ENCODE data around the gene SEPTIN8.

Gene SEPTIN8

GRCh38 chr5:132771503-132771998 lies 5.5 kb downstream of the SEPTIN8 start:
- TF ChIP-seq TEAD4 (IDR thresholded peaks at IDR 0.05) (0 out of 2 replicates have a peak, but pooled peaks have one; percentile 23), EGR1 (IDR thresholded peaks at IDR 0.05) (no peak), NFIC (IDR thresholded peaks at IDR 0.05) (no peak)

- TF ChIP-seq EP300 (IDR thresholded peaks at IDR 0.05; ENCODE audit: borderline replicate concordance) = no peak
- TF ChIP-seq NFIC (IDR thresholded peaks at IDR 0.05) = no peak
- TF ChIP-seq TCF12 (IDR thresholded peaks at IDR 0.05; ENCODE audit: low read depth) = no peak
- no peak for TF ChIP-seq CREB1 (IDR thresholded peaks at IDR 0.05; ENCODE audit: low read depth)
- no peak for TF ChIP-seq FOXM1 (IDR thresholded peaks at IDR 0.05; ENCODE audit: borderline replicate concordance, low read depth)
- no peak for TF ChIP-seq TEAD4 (IDR thresholded peaks at IDR 0.05)
These were observed 6.4 kb downstream of the SEPTIN8 start for GRCh38 chr5:132770476-132771159.

GRCh38 chr5:132768485-132768868 lies 8.6 kb downstream of the SEPTIN8 start:
- TF ChIP-seq TCF12 (IDR thresholded peaks at IDR 0.05; ENCODE audit: low read depth) (no peak), USF1 (IDR thresholded peaks at IDR 0.05) (no peak), MAX (IDR thresholded peaks at IDR 0.05) (no peak), CREB1 (IDR thresholded peaks at IDR 0.05; ENCODE audit: low read depth) (no peak), NFIC (IDR thresholded peaks at IDR 0.05) (no peak), TAF1 (IDR thresholded peaks at IDR 0.05; ENCODE audit: low read depth) (no peak), RAD21 (IDR thresholded peaks at IDR 0.05; ENCODE audit: low read depth) (no peak), EGR1 (IDR thresholded peaks at IDR 0.05) (no peak), EP300 (IDR thresholded peaks at IDR 0.05; ENCODE audit: borderline replicate concordance) (no peak), REST (IDR thresholded peaks at IDR 0.05; ENCODE audit: low read depth) (no peak), FOXM1 (IDR thresholded peaks at IDR 0.05; ENCODE audit: borderline replicate concordance, low read depth) (no peak), TEAD4 (IDR thresholded peaks at IDR 0.05) (no peak), CEBPB (IDR thresholded peaks at IDR 0.05) (no peak), YY1 (IDR thresholded peaks at IDR 0.05; ENCODE audit: low read depth) (no peak), ZBTB7A (IDR thresholded peaks at IDR 0.05; ENCODE audit: low read depth) (no peak)

- TF ChIP-seq TEAD4 (IDR thresholded peaks at IDR 0.05) = no peak
- TF ChIP-seq TCF12 (IDR thresholded peaks at IDR 0.05; ENCODE audit: low read depth) = no peak
- TF ChIP-seq CREB1 (IDR thresholded peaks at IDR 0.05; ENCODE audit: low read depth) = no peak
- TF ChIP-seq EP300 (IDR thresholded peaks at IDR 0.05; ENCODE audit: borderline replicate concordance) = no peak
- TF ChIP-seq REST (IDR thresholded peaks at IDR 0.05; ENCODE audit: low read depth) = no peak
- TF ChIP-seq USF1 (IDR thresholded peaks at IDR 0.05) = no peak
- TF ChIP-seq FOXM1 (IDR thresholded peaks at IDR 0.05; ENCODE audit: borderline replicate concordance, low read depth) = no peak
- TF ChIP-seq ZBTB7A (IDR thresholded peaks at IDR 0.05; ENCODE audit: low read depth) = no peak
- no peak for TF ChIP-seq MAX (IDR thresholded peaks at IDR 0.05)
- TF ChIP-seq CEBPB (IDR thresholded peaks at IDR 0.05) = no peak
These were observed 9.9 kb downstream of the SEPTIN8 start for GRCh38 chr5:132767150-132767549.

- TF ChIP-seq CEBPB (IDR thresholded peaks at IDR 0.05) = no peak
- no peak for TF ChIP-seq REST (IDR thresholded peaks at IDR 0.05; ENCODE audit: low read depth)
- no peak for TF ChIP-seq RAD21 (IDR thresholded peaks at IDR 0.05; ENCODE audit: low read depth)
- no peak for TF ChIP-seq ZBTB7A (IDR thresholded peaks at IDR 0.05; ENCODE audit: low read depth)
- no peak for TF ChIP-seq USF1 (IDR thresholded peaks at IDR 0.05)
- no peak for TF ChIP-seq EGR1 (IDR thresholded peaks at IDR 0.05)
- TF ChIP-seq TAF1 (IDR thresholded peaks at IDR 0.05; ENCODE audit: low read depth) = no peak
- TF ChIP-seq YY1 (IDR thresholded peaks at IDR 0.05; ENCODE audit: low read depth) = no peak
- no peak for TF ChIP-seq MAX (IDR thresholded peaks at IDR 0.05)
- TF ChIP-seq EP300 (IDR thresholded peaks at IDR 0.05; ENCODE audit: borderline replicate concordance) = no peak
- TF ChIP-seq FOXM1 (IDR thresholded peaks at IDR 0.05; ENCODE audit: borderline replicate concordance, low read depth) = no peak
- no peak for TF ChIP-seq NFIC (IDR thresholded peaks at IDR 0.05)
- no peak for TF ChIP-seq TCF12 (IDR thresholded peaks at IDR 0.05; ENCODE audit: low read depth)
- no peak for TF ChIP-seq TEAD4 (IDR thresholded peaks at IDR 0.05)
- TF ChIP-seq CREB1 (IDR thresholded peaks at IDR 0.05; ENCODE audit: low read depth) = no peak
These were observed 10.3 kb downstream of the SEPTIN8 start for GRCh38 chr5:132766806-132767055.

Measured in Ishikawa (cell line).